ENCODE measurements around the gene HELZ2.

- no peak for TF ChIP-seq CTCF (IDR thresholded peaks at IDR 0.05)
- no peak for TF ChIP-seq ZFX (IDR thresholded peaks at IDR 0.05; ENCODE audit: borderline replicate concordance)
Observed at GRCh38 chr20:63548542-63548941, 25.5 kb downstream of the HELZ2 start.
